RPMI7951 (cell line): ENCODE results near the gene TRIM41. TPM values are rescaled to one million over a fixed set of nuclear protein-coding genes. Genes with fewer than 3 reads are reported as not detected.
"Not testable (repeated sequence)": the region's sequence is repeated elsewhere in the genome, so short reads cannot be mapped to it uniquely, and the experiment has no call there.

Experiments used
- DNase-seq: peaks from one replicate; pipeline ENCODE4 v3.0.0-alpha.2; 2012; ENCODE audit warnings: low read depth
- total RNA-seq: library from RNA; depleted of rRNA; stranded (reverse); fragments of >200 nt; shearing (Covaris generic); gene quantifications from 2 replicates; pipeline ENCODE4 v1.2.3, GENCODE V29; 2014; rRNA removed

TRIM41 gene
- total RNA-seq, 1 experiment from 2014 or later = 4.9 TPM

DNA sequence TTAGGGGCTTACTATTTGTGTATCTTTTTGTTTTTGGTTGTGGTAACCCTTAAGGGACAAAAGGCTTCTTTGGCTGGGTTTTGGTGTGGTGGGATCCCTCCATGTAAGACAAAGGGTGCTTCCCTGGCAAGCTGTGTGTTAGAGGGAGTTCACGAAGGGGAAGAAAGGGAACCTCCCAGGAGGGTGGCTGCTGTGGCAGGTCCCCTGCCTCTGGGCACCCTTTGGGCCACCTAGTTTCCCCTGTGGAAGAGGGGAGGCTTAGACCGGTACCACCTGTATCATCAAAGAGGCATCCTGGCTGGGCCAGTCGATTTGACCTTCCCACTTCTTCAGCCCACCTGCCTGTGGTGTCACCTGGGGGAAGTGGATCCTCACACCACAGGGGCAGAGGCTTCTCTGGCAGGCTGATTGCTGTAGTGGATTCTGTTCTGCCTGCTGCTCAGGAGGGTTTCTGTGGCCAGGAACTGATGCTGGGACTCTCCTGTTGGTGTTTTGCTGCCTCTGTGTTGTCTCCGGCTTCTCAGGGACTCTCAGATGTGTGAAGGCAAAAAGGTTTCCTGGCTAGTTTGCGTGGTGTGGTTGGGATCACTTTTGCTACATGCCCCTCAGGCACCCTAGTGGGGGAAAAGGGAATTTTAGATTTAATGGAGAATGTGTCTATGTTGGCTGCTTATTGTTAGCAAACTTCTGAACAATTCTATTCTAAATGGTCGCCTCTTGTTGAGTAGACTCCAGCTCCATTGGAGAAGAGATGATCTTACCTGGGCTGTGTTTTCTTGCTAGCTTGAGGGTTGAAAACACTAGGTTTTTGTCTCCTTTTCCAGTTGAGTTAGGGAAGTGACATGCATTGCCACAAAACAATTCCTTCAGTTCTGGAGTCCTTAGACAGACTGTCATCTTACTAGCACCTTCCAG, 61.0 kb downstream of the TRIM41 start:
- DNase-seq = not testable (repeated sequence)

Other genes with a start within 250 kb of the TRIM41 start
- gene BTNL3, start 234.4 kb upstream of the TRIM41 start, total RNA-seq = not detected in 2 replicates
- gene BTNL9, start 183.0 kb upstream of the TRIM41 start, total RNA-seq = not detected in 2 replicates
- gene OR2V1, start 92.1 kb upstream of the TRIM41 start, total RNA-seq = not detected in 2 replicates
- not detected in 2 replicates for gene OR2V2, start 75.7 kb upstream of the TRIM41 start, total RNA-seq
- 16.1 and 20.6 TPM in 2 replicates for gene TRIM7, start 18.1 kb upstream of the TRIM41 start, total RNA-seq
- 1,915 and 2,129 TPM in 2 replicates for gene RACK1, start 20.6 kb downstream of the TRIM41 start, total RNA-seq
- gene TRIM52, start 37.9 kb downstream of the TRIM41 start, total RNA-seq = 4.2 and 5.4 TPM in 2 replicates
- not detected in 2 replicates for gene OR4F3, start 144.0 kb downstream of the TRIM41 start, total RNA-seq